Measurements from ENCODE around the gene VPS9D1. TPM values are rescaled to one million over a fixed set of nuclear protein-coding genes. Genes with fewer than 3 reads are reported as not detected.

Gene VPS9D1
- total RNA-seq, 1 experiment from 2014 or later: 6.3 TPM

DNA sequence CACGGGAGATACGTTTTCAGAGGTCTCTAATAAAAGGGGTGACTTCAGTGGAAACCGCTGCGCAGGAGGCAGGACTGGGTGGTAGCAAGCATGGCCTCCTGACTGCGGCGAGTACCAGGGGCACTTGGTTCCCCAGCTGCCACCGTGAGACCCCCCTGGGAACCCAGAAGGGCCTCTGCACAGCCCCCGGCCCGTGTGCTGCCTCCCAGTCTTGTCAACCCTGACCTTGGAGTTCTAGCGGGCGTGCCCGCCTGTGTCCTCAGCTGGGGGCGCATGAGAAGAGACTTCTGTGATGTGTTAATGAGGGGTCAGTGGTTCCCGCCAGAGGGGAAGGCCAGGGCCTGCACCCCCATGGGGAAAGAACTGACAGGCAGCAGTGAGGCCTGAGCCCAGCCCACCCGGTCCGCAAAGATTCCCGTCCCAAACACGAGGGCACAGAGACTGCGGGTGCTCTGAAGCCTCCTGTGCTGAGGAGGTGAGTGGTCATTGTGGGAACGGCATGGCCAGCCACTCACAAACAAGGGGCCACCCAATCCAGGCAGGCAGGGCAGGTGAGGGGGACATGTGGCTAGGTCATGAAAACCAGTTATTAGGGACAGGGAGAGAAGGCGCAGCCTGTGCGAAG lies 10.0 kb upstream of the VPS9D1 start:
- H3K9me3 ChIP-seq (ENCODE audit: control insufficient read depth, insufficient read depth, low read depth, low read length): no peaks in the 10 kb centered on the region
- no peaks in the 10 kb centered on the region for H3K27me3 ChIP-seq (ENCODE audit: control insufficient read depth, insufficient read depth, low read length)
- in situ Hi-C loops (cut with HindIII; ENCODE audit: low pct_unique_long_range_greater_than_20kb, low sequenced_read_pairs) (no loop called here), intact Hi-C loops (cut with micrococcal nuclease; ENCODE audit: unreplicated experiment) (no loop called here)
- ChIA-PET POLR2A (no interaction called here), CTCF (no interaction called here)
- H3K4me1 ChIP-seq (ENCODE audit: control insufficient read depth, insufficient read depth, low read length): no peaks in the 10 kb centered on the region
- no peak overlapping the region for H3K27ac ChIP-seq (ENCODE audit: low read length)
- ATAC-seq: no peak
- H3K36me3 ChIP-seq (ENCODE audit: control insufficient read depth, insufficient read depth, low read length): peaks cover 3% of the 10 kb centered on the region; the same call in 1 of the 2 replicates
- no peak for DNase-seq (ENCODE audit: low read depth, low spot score)
- no TSS peak for BruUV-seq (replicated peaks)
- H3K4me3 ChIP-seq (ENCODE audit: low read depth in 2 of 2, low read length in 2 of 2): no peak overlapping the region
- TF ChIP-seq POLR2AphosphoS5 (IDR thresholded peaks at IDR 0.05; ENCODE audit: low read depth, low read length) (no peak), TCF7L2 (IDR thresholded peaks at IDR 0.05; ENCODE audit: low read depth, low read length) (no peak), SIN3A (IDR thresholded peaks at IDR 0.05; ENCODE audit: borderline replicate concordance, insufficient read depth, low read depth, low read length) (no peak)
- TF ChIP-seq, protein P1, sequence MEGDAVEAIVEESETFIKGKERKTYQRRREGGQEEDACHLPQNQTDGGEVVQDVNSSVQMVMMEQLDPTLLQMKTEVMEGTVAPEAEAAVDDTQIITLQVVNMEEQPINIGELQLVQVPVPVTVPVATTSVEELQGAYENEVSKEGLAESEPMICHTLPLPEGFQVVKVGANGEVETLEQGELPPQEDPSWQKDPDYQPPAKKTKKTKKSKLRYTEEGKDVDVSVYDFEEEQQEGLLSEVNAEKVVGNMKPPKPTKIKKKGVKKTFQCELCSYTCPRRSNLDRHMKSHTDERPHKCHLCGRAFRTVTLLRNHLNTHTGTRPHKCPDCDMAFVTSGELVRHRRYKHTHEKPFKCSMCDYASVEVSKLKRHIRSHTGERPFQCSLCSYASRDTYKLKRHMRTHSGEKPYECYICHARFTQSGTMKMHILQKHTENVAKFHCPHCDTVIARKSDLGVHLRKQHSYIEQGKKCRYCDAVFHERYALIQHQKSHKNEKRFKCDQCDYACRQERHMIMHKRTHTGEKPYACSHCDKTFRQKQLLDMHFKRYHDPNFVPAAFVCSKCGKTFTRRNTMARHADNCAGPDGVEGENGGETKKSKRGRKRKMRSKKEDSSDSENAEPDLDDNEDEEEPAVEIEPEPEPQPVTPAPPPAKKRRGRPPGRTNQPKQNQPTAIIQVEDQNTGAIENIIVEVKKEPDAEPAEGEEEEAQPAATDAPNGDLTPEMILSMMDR (IDR thresholded peaks at IDR 0.05): no peak
- TF ChIP-seq, protein P2, sequence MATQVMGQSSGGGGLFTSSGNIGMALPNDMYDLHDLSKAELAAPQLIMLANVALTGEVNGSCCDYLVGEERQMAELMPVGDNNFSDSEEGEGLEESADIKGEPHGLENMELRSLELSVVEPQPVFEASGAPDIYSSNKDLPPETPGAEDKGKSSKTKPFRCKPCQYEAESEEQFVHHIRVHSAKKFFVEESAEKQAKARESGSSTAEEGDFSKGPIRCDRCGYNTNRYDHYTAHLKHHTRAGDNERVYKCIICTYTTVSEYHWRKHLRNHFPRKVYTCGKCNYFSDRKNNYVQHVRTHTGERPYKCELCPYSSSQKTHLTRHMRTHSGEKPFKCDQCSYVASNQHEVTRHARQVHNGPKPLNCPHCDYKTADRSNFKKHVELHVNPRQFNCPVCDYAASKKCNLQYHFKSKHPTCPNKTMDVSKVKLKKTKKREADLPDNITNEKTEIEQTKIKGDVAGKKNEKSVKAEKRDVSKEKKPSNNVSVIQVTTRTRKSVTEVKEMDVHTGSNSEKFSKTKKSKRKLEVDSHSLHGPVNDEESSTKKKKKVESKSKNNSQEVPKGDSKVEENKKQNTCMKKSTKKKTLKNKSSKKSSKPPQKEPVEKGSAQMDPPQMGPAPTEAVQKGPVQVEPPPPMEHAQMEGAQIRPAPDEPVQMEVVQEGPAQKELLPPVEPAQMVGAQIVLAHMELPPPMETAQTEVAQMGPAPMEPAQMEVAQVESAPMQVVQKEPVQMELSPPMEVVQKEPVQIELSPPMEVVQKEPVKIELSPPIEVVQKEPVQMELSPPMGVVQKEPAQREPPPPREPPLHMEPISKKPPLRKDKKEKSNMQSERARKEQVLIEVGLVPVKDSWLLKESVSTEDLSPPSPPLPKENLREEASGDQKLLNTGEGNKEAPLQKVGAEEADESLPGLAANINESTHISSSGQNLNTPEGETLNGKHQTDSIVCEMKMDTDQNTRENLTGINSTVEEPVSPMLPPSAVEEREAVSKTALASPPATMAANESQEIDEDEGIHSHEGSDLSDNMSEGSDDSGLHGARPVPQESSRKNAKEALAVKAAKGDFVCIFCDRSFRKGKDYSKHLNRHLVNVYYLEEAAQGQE (IDR thresholded peaks at IDR 0.05; ENCODE audit: insufficient read depth in 1 of 2, low read depth in 2 of 2, low read length in 1 of 2): no peak

DNA sequence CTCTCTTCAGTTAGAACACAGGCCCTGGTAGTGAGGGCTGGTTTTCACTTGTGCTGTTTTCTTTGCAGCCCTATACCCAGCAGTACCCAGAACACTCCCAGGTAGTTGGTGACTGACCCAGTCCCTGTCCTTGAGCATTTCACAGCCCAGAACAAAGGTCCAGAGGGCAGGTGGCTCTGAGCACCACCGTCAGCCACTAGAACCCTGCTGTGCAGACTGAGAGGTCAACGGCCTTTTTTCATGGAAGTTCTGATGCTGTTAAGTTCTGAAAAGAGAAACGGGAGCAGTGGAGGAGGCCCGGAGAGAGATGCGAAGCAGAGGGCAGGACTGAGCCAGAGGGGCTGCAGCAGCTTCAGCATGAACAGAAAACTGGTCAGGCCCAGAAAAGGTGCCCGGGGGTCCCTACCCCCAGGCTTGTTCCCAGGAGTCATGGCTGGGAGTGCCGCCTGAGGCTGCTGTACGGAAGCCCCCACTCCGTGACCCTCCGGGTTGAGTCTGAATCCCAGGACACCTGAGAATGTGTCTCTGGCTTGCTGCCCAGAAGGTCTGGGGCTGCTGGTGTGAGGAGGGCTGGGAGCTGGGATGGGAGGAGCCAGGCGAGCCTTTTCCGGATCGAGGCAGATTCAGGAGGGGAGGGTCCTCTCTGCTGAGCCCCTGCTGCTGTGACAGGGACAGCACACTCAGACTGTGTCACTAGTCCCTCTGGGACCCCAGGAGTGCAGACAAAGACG lies 9.3 kb upstream of the VPS9D1 start:
- no peak for ATAC-seq
- no peaks in the 10 kb centered on the region for H3K9me3 ChIP-seq (ENCODE audit: control insufficient read depth, insufficient read depth, low read depth, low read length)

More for the DNA sequence above, 9.3 kb upstream of the VPS9D1 start:
- intact Hi-C loops (cut with micrococcal nuclease; ENCODE audit: unreplicated experiment): no loop called here
- no TSS peak for BruUV-seq (replicated peaks)
- Histone ChIP-seq H3K27ac (ENCODE audit: low read length) (no peak overlapping the region), H3K4me3 (ENCODE audit: low read depth in 2 of 2, low read length in 2 of 2) (no peak overlapping the region), H3K4me1 (ENCODE audit: control insufficient read depth, insufficient read depth, low read length) (no peaks in the 10 kb centered on the region), H3K36me3 (ENCODE audit: control insufficient read depth, insufficient read depth, low read length) (peaks cover 3% of the 10 kb centered on the region; the same call in 1 of the 2 replicates), H3K27me3 (ENCODE audit: control insufficient read depth, insufficient read depth, low read length) (no peaks in the 10 kb centered on the region)
- TF ChIP-seq POLR2AphosphoS5 (IDR thresholded peaks at IDR 0.05; ENCODE audit: low read depth, low read length): no peak
- no peak for TF ChIP-seq TCF7L2 (IDR thresholded peaks at IDR 0.05; ENCODE audit: low read depth, low read length)
- TF ChIP-seq, protein P2 (IDR thresholded peaks at IDR 0.05; ENCODE audit: insufficient read depth in 1 of 2, low read depth in 2 of 2, low read length in 1 of 2): no peak
- TF ChIP-seq, protein P1 (IDR thresholded peaks at IDR 0.05): no peak
- TF ChIP-seq SIN3A (IDR thresholded peaks at IDR 0.05; ENCODE audit: borderline replicate concordance, insufficient read depth, low read depth, low read length): no peak
- POLR2A ChIA-PET: no interaction called here
- no peak for DNase-seq (ENCODE audit: low read depth, low spot score)
- CTCF ChIA-PET: no interaction called here
- in situ Hi-C loops (cut with HindIII; ENCODE audit: low pct_unique_long_range_greater_than_20kb, low sequenced_read_pairs): no loop called here
